Caco-2 (cell line): Measurements from ENCODE around the gene SPOCK2. TPM values are rescaled to one million over a fixed set of nuclear protein-coding genes. Genes with fewer than 3 reads are reported as not detected.
A peak's percentile ranks its signal among the peaks of the same experiment; 100 is the strongest.
"Not testable (repeated sequence)": the region's sequence is repeated elsewhere in the genome, so short reads cannot be mapped to it uniquely, and the experiment has no call there.

Experiments used
- BruUV-seq: library from RNA; stranded (reverse); fragments of 400-500 nt; replicated peaks from 2 replicates; lab custom pipeline; 2021; lab: Mats Ljungman, UMichigan
- CTCF ChIA-PET: fragments of 300-600 bp; sonication (Branson Sonifier 250); formaldehyde crosslinking; loops from one replicate; lab custom pipeline; 2022; ENCODE audit warnings: antibody characterized with exemption; lab: Charles Lee
- POLR2A ChIA-PET: fragments of 300-600 bp; sonication (Branson Sonifier 250); formaldehyde crosslinking; loops from one replicate; lab custom pipeline; 2022; ENCODE audit warnings: antibody characterized with exemption; lab: Charles Lee
- DNase-seq, 2 experiments: peaks; one replicate each; pipeline versions ENCODE4 v3.0.0 to v3.0.0-alpha.2; 2020 to 2022
- H3K27me3 ChIP-seq: replicated peaks from 2 replicates; pipeline ENCODE4 v1.6.0; 2011; ENCODE audit warnings: low read length; ENCODE audit not compliant: control insufficient read depth, insufficient read depth
- H3K36me3 ChIP-seq: 2 replicates; pipeline ENCODE4 v1.5.1; 2011; ENCODE audit warnings: low read length; ENCODE audit not compliant: control insufficient read depth, insufficient read depth
- H3K4me1 ChIP-seq: fragments of 250-450 bp; sonication (Bioruptor Pico); 2 replicates; pipeline ENCODE4 v1.5.1; 2020; ENCODE audit warnings: mild to moderate bottlenecking
- H3K4me3 ChIP-seq: 2 replicates; pipeline ENCODE4 v1.5.1; 2011; ENCODE audit warnings: low read depth, mild to moderate bottlenecking, control low read depth, low read length
- H3K9me3 ChIP-seq: fragments of 250-450 bp; sonication (Bioruptor Pico); 2 replicates; pipeline ENCODE4 v1.5.1; 2020; ENCODE audit warnings: mild to moderate bottlenecking, moderate library complexity
- H3K27ac Mint-ChIP-seq: one replicate; pipeline ENCODE4 v1.8.0; 2022; ENCODE audit warnings: mixed read lengths; ENCODE audit not compliant: unreplicated experiment
- H3K27me3 Mint-ChIP-seq: one replicate; pipeline ENCODE4 v1.8.0; 2022; ENCODE audit warnings: mixed read lengths; ENCODE audit not compliant: insufficient read depth, unreplicated experiment
- H3K36me3 Mint-ChIP-seq: one replicate; pipeline ENCODE4 v1.8.0; 2022; ENCODE audit warnings: mild to moderate bottlenecking, mixed read lengths; ENCODE audit not compliant: insufficient read depth, unreplicated experiment
- H3K4me1 Mint-ChIP-seq: one replicate; pipeline ENCODE4 v1.8.0; 2022; ENCODE audit warnings: low read depth, mixed read lengths; ENCODE audit not compliant: unreplicated experiment
- H3K4me3 Mint-ChIP-seq: one replicate; pipeline ENCODE4 v1.8.0; 2022; ENCODE audit warnings: mild to moderate bottlenecking, moderate library complexity, mixed read lengths; ENCODE audit not compliant: unreplicated experiment
- H3K9me3 Mint-ChIP-seq: one replicate; pipeline ENCODE4 v1.8.0; 2022; ENCODE audit warnings: mixed read lengths; ENCODE audit not compliant: unreplicated experiment
- CTCF ChIP-seq, 2 experiments: fragments of 200-600 bp in 1 of 2; IDR thresholded peaks; 1 replicate in 1 of 2; 2 replicates in 1 of 2; pipeline versions ENCODE4 v1.5.1 to v1.8.0; 2011 to 2022; ENCODE audit warnings: antibody characterized with exemption in 1 of 2, control low read depth in 1 of 2, inconsistent platforms in 1 of 2, low read depth in 1 of 2, low read length in 1 of 2, mild to moderate bottlenecking in 1 of 2, moderate library complexity in 1 of 2; ENCODE audit not compliant: insufficient read depth in 1 of 2, severe bottlenecking in 1 of 2, unreplicated experiment in 1 of 2
- intact Hi-C: fragments of 100-400 bp; cut with micrococcal nuclease; formaldehyde crosslinking; loops from one replicate; pipeline ENCODE4 v1.10.0; 2022; ENCODE audit not compliant: unreplicated experiment
- total RNA-seq: library from RNA; stranded (reverse); gene quantifications from 2 replicates; pipeline ENCODE4 v1.2.3, GENCODE V29; 2022

Gene SPOCK2
- total RNA-seq, 1 experiment from 2014 or later = 1.6 TPM

GRCh38 chr10:72108830-72109635 lies 20.7 kb upstream of the SPOCK2 start:
- Histone ChIP-seq H3K4me1 (peaks cover 24% of the 10 kb centered on the region), H3K9me3 (no peaks in the 10 kb centered on the region), H3K36me3 (no peaks in the 10 kb centered on the region), H3K4me3 (no peak overlapping the region), H3K27me3 (no peaks in the 10 kb centered on the region)
- no peak overlapping the region for H3K27ac Mint-ChIP-seq
- no TSS peak for BruUV-seq
- CTCF ChIA-PET = interaction anchor here (1.2 to 1.3 kb wide), 2 partner anchors 10 to 60 kb away, joined by 3 to 6 read pairs; no protein-coding TSS in a partner anchor
- no peak for TF ChIP-seq CTCF (IDR thresholded peaks at IDR 0.05; ENCODE audit: insufficient read depth in 1 of 2, low read depth in 1 of 2, low read length in 1 of 2, severe bottlenecking in 1 of 2, unreplicated experiment in 1 of 2)
- no peak for DNase-seq
- H3K4me1 Mint-ChIP-seq = peaks cover 40% of the 10 kb centered on the region
- intact Hi-C loops = no loop called here
- no peaks in the 10 kb centered on the region for H3K9me3 Mint-ChIP-seq
- H3K36me3 Mint-ChIP-seq = peaks cover 5% of the 10 kb centered on the region
- POLR2A ChIA-PET = no interaction called here
- no peak overlapping the region for H3K4me3 Mint-ChIP-seq
- H3K27me3 Mint-ChIP-seq = no peaks in the 10 kb centered on the region

GRCh38 chr10:72108004-72108370 lies 19.6 kb upstream of the SPOCK2 start:
- Mint-ChIP-seq H3K27ac (peak overlapping the region; percentile 82), H3K4me1 (peaks cover 48% of the 10 kb centered on the region), H3K36me3 (peaks cover 13% of the 10 kb centered on the region)
- H3K27me3 ChIP-seq, H3K36me3 ChIP-seq, H3K9me3 Mint-ChIP-seq, H3K4me3 ChIP-seq, H3K9me3 ChIP-seq, BruUV-seq, H3K27me3 Mint-ChIP-seq, intact Hi-C loops, H3K4me3 Mint-ChIP-seq, DNase-seq: not testable (repeated sequence)
- peaks cover 33% of the 10 kb centered on the region for H3K4me1 ChIP-seq
- CTCF ChIA-PET = interaction anchor here (1.2 to 1.3 kb wide), 3 partner anchors 9 to 59 kb away, joined by 3 to 6 read pairs (median 4); no protein-coding TSS in a partner anchor
- POLR2A ChIA-PET = interaction anchor here (0.7 kb wide), 1 partner anchor 101 kb away, joined by 12 read pairs; no protein-coding TSS in a partner anchor

- Mint-ChIP-seq H3K9me3 (no peaks in the 10 kb centered on the region), H3K27me3 (no peaks in the 10 kb centered on the region), H3K4me1 (peaks cover 48% of the 10 kb centered on the region), H3K36me3 (peaks cover 13% of the 10 kb centered on the region), H3K4me3 (no peak overlapping the region), H3K27ac (peak overlapping the region; percentile 82)
- ChIA-PET POLR2A (interaction anchor here (0.9 kb wide), 1 partner anchor 219 kb away, joined by 3 read pairs; no protein-coding TSS in a partner anchor), CTCF (interaction anchor here (1.2 to 1.7 kb wide), 2 partner anchors 9 to 59 kb away, joined by 4 to 6 read pairs; no protein-coding TSS in a partner anchor)
- H3K9me3 ChIP-seq = no peaks in the 10 kb centered on the region
- no peak overlapping the region for H3K4me3 ChIP-seq
- H3K36me3 ChIP-seq = peaks cover 3% of the 10 kb centered on the region
- intact Hi-C loops = no loop called here
- no peaks in the 10 kb centered on the region for H3K27me3 ChIP-seq
- DNase-seq = no peak
- TF ChIP-seq CTCF (IDR thresholded peaks at IDR 0.05; ENCODE audit: insufficient read depth in 1 of 2, low read depth in 1 of 2, low read length in 1 of 2, severe bottlenecking in 1 of 2, unreplicated experiment in 1 of 2) = no peak
- peaks cover 33% of the 10 kb centered on the region for H3K4me1 ChIP-seq
- no TSS peak for BruUV-seq
Measured at GRCh38 chr10:72107325-72108003, 19.1 kb upstream of the SPOCK2 start.
